Retinal pigment epithelial cell (primary cell): ENCODE results near the gene LIN52.

Experiments
- DNase-seq: peaks from one replicate; pipeline ENCODE4 v3.0.0-alpha.2; 2010; ENCODE audit warnings: low read depth
- H3K4me3 ChIP-seq: 2 replicates; pipeline ENCODE4 v1.5.1; 2011; ENCODE audit warnings: mild to moderate bottlenecking, low read length, control low read depth, moderate library complexity
- CTCF ChIP-seq: conservative IDR thresholded peaks from 2 replicates; pipeline ENCODE4 v1.5.1; 2011; ENCODE audit warnings: low read depth, low read length, control low read depth, inconsistent platforms

Gene LIN52

GRCh38 chr14:74147571-74147970 lies 62.8 kb downstream of the LIN52 start:
- DNase-seq: no peak
- H3K4me3 ChIP-seq: no peak overlapping the region
- TF ChIP-seq CTCF: no peak

- no peak for DNase-seq
- H3K4me3 ChIP-seq: no peak overlapping the region
- TF ChIP-seq CTCF: no peak
Measured at GRCh38 chr14:74148705-74149104, 63.9 kb downstream of the LIN52 start.

GRCh38 chr14:74155287-74155686 lies 70.5 kb downstream of the LIN52 start:
- no peak for DNase-seq
- H3K4me3 ChIP-seq: no peak overlapping the region
- TF ChIP-seq CTCF: no peak

GRCh38 chr14:74155749-74156148 lies 71.0 kb downstream of the LIN52 start:
- H3K4me3 ChIP-seq: no peak overlapping the region
- DNase-seq: no peak
- TF ChIP-seq CTCF: no peak

- H3K4me3 ChIP-seq: no peak overlapping the region
- TF ChIP-seq CTCF: no peak
- no peak for DNase-seq
Measured at GRCh38 chr14:74160763-74161162, 76.0 kb downstream of the LIN52 start.

- H3K4me3 ChIP-seq: no peak overlapping the region
- DNase-seq: no peak
- no peak for TF ChIP-seq CTCF
Measured at GRCh38 chr14:74161526-74162158, 76.9 kb downstream of the LIN52 start.

- no peak overlapping the region for H3K4me3 ChIP-seq
- DNase-seq: no peak
Measured at GRCh38 chr14:74169906-74170305, 85.2 kb downstream of the LIN52 start.

More at GRCh38 chr14:74169906-74170305, 85.2 kb downstream of the LIN52 start:
- no peak for TF ChIP-seq CTCF
